HG03095 (cell line): ENCODE results near the gene IKBIP.
"Not testable (repeated sequence)": the region's sequence is repeated elsewhere in the genome, so short reads cannot be mapped to it uniquely, and the experiment has no call there.

Experiments used
- ATAC-seq: cut with Tn5 transposase; IDR thresholded peaks from one replicate; pipeline ENCODE4 v1.9.1; 2021; ENCODE audit warnings: moderate library complexity; ENCODE audit not compliant: unreplicated experiment

The IKBIP gene, protein sequence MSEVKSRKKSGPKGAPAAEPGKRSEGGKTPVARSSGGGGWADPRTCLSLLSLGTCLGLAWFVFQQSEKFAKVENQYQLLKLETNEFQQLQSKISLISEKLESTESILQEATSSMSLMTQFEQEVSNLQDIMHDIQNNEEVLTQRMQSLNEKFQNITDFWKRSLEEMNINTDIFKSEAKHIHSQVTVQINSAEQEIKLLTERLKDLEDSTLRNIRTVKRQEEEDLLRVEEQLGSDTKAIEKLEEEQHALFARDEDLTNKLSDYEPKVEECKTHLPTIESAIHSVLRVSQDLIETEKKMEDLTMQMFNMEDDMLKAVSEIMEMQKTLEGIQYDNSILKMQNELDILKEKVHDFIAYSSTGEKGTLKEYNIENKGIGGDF

DNA sequence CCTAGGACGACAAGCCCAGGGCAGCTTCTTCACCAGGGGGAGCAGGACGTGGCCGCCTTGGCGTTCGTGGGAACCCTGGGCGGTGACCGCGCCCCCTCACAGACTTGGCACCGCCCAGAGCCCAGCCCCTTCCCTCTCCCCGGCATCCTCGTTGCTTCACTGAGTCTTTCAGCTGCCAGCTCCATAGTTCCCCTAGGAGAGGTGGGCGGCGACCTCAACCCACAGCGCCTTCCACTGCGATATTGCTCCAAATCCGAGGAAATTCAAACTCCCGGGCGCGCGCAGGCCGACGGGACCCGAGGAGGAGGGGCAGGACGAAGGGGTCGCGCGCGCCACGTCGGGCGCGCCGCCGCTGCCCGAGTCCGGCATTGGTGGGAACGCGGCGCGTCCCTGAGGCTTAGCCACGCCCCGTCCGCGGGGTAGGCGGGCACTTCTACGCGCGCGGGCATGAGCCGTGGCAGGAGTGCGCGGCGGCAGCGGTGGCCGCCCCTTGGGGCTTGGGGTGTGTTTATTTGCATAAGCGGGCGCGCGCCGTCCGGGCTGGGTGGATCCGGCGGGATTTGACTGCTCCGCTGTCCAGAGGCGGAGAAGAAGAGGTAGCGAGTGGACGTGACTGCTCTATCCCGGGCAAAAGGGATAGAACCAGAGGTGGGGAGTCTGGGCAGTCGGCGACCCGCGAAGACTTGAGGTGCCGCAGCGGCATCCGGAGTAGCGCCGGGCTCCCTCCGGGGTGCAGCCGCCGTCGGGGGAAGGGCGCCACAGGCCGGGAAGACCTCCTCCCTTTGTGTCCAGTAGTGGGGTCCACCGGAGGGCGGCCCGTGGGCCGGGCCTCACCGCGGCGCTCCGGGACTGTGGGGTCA, at the start of gene IKBIP, which contains the start of gene APAF1:
IKBIP (minus strand) TSS at position 77 of the 860 bp plus-strand sequence. CDS start 87 bp downstream, outside the sequence.
APAF1 (plus strand) TSS at position 579 of the 860 bp plus-strand sequence. CDS start 3,070 bp downstream, outside the sequence.
- ATAC-seq: peak; percentile 91

DNA sequence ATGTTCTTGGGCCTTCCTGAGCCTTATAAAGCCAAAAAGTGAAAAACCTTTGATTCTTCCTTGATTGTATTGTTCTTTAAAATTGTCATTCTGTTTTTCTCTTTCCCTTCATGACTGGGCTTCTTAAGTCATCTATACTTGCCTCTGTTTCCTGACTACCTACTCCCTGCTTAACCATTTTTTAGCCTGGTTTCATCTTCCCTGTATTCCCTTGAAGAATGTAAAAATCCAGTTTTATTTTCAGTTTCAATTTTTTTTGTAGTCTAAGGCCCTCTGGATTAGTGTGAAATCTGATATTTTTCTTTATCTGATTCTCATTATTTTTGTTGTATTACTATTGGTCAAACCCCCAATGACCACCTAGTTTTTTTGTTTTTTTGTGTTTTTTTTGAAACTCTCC, 46.8 kb upstream of the IKBIP start:
- ATAC-seq: no peak

DNA sequence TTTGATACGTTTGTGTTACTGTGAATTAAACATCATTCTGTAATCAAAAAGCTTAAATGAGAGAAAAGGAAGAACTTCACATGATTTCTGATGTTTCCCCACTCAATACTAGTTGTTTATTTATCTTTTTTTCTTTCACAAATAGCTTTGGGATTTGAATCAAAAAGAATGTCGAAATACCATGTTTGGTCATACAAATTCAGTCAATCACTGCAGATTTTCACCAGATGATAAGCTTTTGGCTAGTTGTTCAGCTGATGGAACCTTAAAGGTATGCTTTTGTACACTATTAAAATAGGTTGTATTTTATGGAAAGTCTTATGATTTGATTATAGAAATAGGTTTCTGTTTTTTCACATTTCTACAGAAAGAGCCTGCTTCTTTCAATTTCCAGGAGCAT, 42.0 kb upstream of the IKBIP start:
- ATAC-seq: no peak

DNA sequence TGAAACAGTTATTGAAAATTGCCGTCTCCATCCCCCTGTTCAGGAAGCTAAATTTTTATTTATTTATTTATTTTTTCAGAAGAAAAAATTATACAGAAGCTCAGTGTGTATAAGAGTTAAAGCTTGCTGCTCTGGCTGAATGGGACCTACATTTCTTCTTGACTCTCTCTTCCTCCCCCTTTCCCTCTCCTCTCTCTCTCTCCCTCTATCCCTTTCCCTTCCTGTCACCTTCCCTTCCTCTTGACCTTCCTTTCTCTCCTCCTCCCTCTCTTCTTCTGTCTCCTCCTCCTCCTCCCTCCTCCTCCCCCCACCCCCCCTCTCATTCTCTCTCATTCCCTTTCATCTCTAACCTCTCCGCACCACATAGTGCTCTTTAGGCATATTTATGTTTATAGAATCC, 39.6 kb upstream of the IKBIP start:
- no peak for ATAC-seq

DNA sequence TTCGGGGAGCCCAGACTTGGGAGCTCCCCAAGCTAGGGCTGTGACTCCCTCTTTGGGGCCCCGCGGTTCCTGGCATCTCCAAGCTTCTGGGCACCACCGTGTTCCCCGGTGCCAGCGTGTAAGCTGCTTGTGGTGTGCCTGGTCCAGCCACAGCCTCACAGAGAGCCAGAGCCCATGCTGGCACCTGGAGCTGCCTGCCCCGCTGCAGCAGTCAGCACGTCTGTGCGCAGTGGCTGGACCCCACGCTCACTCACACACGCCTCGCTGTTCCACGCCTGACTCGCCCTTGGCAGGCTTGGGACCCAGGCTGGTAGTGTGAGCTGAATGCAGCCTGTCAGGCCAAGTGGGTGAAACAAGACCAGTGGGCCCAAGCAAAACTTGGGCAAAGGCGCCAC, 35.0 kb upstream of the IKBIP start:
- no peak for ATAC-seq

DNA sequence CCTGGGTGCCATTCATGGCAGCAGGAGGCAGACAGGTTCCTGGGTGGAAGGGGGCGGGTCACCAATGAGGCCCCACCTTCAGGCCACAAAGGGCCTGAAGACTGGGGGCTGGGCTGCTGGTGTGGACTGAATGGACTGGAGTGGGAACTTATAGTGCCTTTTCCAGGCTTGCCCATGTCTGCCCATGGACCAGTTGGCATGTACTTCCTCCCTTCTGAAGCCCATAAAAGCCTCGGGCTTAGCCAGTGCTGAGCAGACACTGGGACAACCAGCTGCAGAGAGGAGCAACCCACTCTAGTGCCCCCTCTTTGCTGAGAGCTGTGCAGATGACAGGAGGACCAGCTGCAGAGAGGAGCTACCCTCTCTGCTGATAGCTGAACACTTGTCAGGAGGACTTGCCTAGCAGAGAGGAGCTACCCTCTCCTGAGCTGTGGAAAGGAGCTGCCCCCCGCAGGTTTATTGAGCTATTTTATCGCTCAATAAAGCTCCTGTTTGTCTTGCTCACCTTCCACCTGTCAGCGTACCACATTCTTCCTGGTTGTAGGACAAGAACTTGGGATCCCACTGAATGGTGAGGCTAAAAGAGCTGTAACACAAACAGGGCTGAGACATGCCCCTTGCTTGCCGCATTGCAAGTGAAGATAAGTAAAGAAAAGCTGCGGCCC, 34.5 kb upstream of the IKBIP start:
- no peak for ATAC-seq

DNA sequence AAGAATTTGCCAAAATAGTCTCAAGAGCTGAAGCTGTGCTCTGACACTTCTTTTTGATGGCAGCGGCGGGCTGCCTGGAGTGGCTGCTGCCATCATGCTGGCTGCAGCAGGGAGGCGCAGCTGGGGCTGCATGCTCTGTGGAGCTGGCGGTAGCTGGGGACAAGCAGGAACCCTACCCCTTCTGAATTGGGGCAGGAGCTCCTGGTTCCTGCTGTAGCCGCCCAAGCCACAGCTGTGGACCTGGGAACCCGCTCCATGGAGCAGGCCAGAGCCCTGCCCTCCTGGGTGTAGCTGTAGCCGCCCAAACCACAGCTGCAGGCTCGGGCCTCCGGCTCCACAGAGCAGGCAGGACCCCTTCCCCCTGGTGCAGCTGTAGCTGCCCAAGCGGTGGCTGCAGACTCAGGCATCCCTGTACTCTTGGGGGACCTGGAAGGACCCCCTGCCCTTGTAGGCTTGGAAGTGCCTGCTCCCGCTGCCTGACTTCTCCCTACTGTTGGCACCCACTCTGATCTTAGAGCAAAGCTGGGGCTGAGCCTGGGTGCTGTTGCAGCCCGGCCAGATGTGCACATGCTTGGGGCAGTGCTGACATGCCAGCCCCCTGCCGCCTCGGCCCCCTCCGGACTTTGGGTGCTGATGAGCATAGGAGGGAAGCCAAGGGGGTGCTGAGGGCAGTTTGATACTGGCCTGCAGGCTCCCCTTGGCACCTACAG, 33.8 kb upstream of the IKBIP start:
- ATAC-seq: no peak

DNA sequence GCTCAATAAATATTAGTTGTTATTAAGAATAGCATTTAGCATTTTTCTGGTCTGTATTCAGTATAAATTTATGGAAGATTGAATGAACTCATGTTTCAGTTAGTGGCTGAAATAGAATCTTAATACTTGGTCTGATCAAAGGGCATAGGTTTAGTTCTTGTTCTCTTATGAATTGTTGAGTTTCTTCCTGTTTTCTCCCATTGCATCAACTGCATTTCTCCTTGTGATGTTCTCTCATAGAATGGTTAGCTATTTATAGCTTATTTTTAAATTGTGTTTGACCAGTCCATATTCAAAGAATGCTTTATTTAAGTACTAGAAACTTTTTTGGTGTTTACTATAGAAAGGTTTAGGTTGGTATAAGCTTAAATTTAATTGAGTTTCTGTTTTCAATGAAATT, 30.3 kb upstream of the IKBIP start:
- no peak for ATAC-seq

DNA sequence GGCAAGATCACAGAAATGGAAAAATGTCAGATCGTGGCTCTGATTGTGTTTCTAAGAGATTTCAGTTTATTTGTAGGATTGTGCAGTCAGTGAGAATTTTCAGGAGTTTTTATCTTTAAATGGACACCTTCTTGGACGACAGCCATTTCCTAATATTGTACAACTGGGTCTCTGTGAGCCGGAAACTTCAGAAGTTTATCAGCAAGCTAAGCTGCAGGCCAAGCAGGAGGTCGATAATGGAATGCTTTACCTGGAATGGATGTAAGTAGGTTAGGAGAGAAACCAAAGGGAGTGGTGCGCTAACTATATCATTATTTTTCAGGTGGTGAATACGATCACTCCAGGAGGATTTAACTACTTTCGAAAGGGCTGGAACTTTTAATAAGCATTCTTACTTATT, 26.9 kb upstream of the IKBIP start:
- ATAC-seq: no peak

DNA sequence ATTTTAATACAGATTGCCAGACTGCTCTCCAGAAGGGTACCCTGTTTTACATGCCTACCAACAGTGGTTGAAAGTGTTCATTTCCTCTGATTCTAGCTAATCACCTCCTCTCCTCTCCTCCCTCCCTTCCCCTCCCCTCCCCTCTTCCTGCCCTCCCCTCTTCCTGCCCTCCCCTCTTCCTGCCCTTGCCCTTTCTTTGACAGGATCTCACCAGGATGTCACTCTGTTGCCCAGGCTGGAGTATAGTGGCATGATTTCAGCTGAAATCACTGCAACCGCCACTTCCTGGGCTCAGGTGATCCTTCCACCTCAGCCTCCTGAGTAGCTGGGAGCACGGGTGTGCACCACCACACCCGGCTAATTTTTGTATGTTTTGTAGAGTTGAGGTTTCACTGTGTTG, 25.2 kb upstream of the IKBIP start:
- ATAC-seq: no peak

DNA sequence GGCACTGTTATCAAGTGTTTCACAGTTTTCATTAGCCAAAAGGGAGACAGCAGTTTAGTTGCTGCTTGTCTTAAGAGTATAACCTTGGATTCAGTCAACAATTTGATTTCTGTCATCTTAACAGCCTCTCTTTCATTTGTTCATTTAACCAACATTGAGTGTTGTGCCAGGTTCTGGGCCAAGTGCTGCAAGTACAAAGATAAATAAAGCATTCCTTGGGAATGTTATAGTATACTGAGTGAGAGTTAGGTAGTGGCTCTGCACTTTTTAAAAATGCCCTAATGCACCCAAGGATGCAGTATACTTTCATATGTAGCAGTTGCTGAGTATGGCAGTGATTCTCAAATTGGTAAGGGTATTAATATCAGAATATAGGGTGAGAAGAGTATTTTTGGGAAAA, 15.9 kb upstream of the IKBIP start:
- no peak for ATAC-seq

DNA sequence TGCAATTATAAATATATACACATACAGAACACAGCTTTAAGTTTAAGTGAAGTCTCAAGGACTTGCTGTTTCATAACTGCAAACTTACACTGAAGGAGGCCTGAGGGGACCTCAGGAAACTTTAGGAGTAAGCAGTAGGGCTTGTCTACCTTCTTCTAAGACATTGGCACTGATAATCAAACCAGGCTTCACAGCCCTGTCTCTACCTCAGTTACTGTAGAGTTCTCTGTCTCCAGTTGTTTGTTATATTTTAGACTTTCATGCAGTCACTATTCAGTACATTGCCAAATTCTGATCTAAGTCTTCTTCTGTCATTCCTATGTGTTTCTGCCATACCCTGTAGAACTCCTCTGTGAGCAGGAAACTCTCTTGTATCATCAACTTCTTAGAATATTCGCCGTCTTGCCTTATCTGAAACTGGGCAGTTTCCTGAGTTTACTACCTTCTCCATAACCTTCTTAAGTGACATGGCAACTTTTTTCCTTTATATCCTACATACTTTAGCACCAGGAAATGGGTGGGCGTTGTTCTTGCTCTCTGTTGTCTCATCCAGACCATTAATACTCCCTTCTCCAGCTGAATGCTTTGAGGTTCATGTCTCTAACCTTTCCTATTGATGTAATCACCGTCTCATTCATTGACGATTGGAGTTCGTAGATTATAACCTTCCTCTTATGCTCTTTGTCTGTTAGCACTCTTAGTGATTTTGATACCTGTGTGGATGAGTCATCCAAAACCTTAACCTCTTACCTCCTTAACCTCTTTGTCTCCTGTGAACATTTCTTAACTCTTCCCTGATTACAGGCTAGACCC, 11.9 kb upstream of the IKBIP start:
- no peak for ATAC-seq

DNA sequence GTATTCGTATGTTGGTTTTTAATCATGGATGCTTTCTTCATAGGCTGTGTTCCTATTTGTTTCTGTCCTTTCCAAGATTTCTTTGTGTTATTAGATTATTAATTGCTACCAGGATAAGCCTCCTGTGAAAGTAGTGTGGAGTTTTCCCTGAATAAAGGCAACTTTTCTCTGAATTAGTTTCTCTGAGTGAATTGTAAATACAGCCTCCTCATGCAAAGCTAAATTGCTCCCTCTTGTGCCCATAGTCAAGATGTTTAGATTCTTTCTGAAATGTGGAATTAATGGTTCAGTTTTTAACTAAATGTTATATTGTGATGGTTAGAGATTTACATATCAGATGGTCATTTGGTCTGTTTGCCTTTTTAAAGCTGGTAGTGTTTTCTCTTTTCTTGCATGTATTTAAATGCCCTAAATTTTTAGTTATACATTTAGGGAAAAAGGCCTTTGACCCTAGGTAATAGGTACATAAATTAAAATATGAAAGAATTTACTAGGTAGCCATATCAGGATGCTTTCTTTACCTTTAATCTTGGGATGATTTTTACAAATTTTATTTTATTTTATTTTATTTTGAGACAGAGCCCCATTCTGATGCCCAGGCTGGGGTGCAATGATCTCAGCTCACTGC, 9.4 kb upstream of the IKBIP start:
- ATAC-seq: no peak

DNA sequence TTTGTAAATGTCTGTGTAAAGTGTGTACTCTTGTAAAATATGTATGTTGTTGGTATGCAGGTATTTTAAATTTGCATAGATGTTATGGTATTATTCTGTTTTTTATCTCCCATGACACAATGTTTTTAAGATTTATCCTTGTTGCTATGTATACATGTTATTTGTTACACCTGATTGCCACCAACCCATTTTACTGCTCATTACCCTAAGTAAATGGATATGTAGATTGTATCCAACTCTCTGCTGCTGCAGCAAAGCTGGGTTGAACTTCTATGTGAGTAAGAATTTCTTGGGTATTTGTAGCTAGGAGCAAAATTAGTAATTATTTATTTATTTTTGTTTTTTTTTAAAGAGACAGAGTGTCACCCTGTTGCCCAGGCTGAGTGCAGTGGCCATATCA, 6.7 kb upstream of the IKBIP start:
- no peak for ATAC-seq

DNA sequence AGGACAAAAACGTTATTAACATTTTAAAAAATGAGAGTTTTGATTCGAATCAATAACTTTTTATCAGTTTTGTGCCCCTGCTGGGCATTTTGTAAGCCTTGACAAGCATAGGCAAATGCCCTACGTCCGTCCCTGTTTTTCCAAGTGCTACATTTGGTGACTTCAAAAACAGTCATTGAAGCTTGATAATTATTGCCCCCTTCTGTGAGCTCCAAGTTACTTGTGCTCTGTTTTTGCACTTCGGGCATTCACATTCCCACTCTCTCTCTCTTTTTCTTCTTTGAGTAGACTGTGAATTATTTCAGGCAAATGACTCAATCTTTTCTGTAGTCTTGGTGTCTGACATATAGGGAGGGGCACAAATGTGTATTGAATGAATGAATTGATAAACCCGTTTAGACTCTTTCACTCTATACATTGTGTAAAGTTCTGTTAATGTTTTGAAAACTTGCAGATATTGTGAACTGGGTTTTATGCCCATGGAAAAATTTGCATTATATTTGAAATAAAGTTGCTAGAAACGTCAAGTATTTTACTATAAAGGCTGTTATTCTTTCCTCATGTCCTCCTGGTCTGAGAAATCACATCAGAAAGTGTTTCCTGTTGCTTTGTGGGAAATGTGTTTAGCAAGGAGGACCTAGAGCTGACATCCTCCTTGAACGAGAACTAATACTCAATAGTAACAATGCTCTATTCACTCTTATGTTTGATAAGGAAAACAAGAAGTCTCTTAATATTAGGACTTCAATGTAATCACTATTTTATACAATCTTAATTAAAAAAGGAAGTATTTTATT, 1.9 kb upstream of the IKBIP start:
- ATAC-seq: no peak

DNA sequence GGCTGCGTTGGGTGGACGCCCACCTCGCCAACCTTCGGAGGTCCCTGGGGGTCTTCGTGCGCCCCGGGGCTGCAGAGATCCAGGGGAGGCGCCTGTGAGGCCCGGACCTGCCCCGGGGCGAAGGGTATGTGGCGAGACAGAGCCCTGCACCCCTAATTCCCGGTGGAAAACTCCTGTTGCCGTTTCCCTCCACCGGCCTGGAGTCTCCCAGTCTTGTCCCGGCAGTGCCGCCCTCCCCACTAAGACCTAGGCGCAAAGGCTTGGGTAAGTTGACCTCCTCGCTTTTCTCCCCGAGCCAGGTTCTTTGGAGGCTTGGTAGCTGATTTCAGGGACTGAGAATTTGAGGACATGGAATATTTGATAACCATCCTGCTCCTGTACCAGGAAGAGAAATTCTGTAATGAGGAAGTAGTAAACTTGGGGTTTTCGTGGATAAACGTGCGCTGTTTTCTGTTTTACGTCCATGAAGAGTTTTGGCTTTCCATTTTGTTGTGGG, 1.0 kb upstream of the IKBIP start:
- ATAC-seq: no peak

DNA sequence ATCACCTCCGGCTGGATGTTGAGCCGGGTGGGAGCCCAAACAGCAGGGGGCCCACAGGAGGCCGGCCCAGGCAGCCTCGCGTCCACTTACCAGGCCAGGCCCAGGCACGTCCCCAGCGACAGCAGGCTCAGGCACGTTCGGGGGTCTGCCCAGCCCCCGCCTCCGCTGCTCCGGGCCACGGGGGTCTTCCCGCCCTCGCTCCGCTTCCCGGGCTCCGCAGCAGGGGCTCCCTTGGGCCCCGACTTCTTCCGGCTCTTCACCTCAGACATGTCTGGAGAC, 216 bp downstream of the IKBIP start:
- peak; percentile 17 for ATAC-seq

DNA sequence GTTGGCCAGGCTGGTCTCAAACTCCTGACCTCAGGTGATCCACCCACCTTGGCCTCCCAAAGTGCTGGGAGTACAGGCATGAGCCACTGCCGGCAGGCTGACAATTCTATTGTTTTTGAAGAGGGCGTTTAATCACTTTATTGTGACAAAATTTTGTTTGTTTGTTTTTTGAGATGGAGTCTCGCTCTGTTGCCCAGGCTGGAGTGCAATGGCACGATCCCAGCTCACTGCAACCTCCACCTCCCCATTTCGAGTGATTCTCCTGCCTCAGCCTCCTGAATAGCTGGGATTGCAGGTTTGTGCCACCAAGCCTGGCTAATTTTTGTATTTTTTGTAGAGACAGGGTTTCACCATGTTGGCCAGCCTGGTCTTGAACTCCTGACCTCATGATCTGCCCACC, 1.8 kb downstream of the IKBIP start:
- ATAC-seq: not testable (repeated sequence)

DNA sequence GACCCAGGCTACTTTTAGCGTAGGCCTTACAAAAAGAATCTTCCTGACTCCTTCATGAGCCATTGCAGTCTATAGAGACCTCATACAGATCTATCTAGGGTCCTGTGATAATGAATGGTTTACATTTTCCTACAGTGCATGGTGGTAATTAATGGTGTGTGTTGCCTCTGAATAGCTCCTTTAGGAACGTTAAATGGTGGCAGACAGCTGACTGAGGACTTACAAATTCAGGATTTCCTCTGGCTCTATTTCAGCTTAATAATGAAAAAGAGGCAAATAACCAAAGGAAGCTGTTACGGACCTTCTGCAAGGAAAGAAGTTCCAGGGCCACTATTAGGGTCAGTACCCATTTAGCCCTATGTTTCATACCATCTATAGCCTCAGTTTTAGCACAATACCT, 5.1 kb downstream of the IKBIP start:
- no peak for ATAC-seq
